Activated CD8-positive, alpha-beta memory T cell treated with anti-CD3 and anti-CD28 coated beads for 36 hours (primary cell): Measurements from ENCODE around the gene AP1S3. TPM values are rescaled to one million over a fixed set of nuclear protein-coding genes. Genes with fewer than 3 reads are reported as not detected.
"Not testable (repeated sequence)": the region's sequence is repeated elsewhere in the genome, so short reads cannot be mapped to it uniquely, and the experiment has no call there.

Source experiments
- CTCF ChIA-PET: fragments of 350-600 bp; sonication (Branson Sonifier 250); formaldehyde crosslinking; loops from one replicate; lab custom pipeline; 2021; ENCODE audit warnings: antibody characterized with exemption; lab: Charles Lee
- POLR2A ChIA-PET: fragments of 350-600 bp; sonication (Branson Sonifier 250); formaldehyde crosslinking; loops from one replicate; lab custom pipeline; 2021; ENCODE audit warnings: antibody characterized with exemption; lab: Charles Lee
- total RNA-seq, 2 experiments: library from RNA; stranded (reverse); gene quantifications; one replicate each; pipeline ENCODE4 v1.2.3, GENCODE V29; 2021

AP1S3 gene
- 10 to 100 TPM; 15.5 to 16.0 TPM for total RNA-seq

DNA sequence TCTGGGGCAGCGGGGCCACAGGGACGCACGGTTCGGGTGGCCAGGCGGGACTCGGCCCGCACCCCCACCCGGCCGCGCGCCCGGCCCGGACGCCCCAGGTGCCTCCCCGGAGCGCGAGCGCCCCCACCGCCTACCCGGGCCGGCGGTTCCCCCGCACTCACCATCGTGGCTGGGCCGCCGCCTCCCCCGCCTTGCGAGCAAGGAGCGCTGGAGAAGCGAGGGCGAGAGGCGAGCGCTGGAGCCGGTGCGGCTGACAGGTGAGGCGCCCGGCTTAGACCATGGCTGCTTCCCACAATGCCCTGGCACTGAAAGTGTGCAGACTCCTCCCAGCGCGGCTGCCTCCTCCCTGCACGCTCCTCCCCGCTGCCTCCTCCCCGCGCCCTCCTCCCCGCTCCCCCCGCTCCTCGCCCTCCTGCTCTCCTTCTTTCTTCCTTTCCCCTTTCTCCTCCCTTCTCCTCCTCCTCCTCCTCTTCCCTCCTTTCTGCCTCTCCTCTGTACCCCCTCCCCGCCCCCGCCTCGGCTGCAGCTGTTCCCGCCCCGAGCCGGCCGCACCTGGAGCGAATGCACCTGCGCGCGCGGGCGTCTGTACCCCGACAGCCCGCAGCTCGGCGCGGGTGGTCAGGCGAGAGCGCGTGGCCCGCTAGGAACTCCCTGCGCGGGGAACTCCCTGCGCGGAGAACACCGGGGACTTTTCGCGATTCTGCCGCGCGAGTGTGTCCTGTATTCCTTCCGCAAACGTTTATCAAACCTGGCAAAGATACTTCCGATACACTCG is at the start of gene AP1S3:
TSS of gene AP1S3 (minus strand) at position 296 of the 775 bp plus-strand sequence. CDS start at position 164, 132 bp downstream.
- ChIA-PET CTCF (interaction anchor here (0.7 to 0.9 kb wide), 2 partner anchors 16 to 105 kb away, joined by 3 to 5 read pairs; no protein-coding TSS in a partner anchor), POLR2A (no interaction called here)

DNA sequence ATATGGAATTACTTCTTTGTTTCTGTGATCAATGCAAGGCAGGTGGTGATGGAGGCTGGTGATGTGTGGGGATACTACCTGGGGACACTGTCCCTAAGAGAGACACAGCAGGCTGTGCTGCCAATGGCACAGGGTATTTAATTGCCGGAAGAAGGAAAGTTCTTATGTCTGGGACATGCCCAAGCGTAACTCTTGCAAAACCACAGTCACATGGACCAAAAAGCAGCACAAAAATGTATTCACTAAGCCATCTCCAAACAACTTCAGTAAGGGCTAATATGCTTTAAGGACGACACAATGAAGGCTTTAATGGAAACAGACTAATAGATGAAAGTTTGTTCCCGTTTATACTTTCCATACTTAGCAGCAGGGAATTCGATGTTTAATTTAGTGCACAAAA is 49.7 kb upstream of the AP1S3 start:
- CTCF ChIA-PET, result no interaction called here
- POLR2A ChIA-PET, result no interaction called here

DNA sequence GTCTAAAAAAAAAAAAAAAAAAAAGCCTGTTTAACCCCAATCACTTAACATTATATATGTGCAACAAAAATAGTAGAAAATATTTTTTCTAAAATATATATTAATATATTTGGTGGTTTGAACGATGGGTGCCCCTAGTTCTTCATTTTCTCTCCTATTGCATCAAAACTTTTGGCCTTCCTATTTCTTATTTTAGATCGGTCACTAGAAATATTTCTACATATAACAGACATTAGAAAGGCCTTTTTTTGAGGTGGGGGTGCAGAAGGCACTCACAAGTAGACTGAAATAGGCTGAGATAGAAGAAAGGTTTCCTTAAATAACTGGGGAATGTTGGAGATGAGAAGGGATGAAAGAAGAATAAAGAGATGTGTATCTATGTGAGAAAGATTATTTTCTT is 49.3 kb upstream of the AP1S3 start:
- ChIA-PET CTCF (no interaction called here), POLR2A (interaction anchor here (0.7 kb wide), 1 partner anchor 53 kb away, joined by 5 read pairs; no protein-coding TSS in a partner anchor)

DNA sequence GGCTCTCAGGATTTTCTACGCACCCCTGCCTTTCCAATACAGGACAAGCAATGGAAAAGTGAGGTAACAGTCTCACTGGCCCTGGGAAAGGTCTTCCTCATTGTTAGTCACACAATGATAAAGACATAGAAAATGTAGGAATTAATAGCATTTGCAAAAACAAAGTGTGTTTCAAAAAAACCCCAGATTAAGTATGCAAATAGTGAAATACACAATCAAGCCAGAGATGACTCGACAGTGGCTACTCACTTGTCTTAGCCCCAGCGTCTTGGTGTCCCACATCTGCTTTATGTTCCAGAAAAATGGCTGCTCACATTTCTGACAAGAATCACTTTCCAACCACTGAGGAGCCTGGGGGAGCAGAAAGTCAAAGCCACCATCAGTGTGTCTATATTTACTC is 47.0 kb upstream of the AP1S3 start:
- ChIA-PET CTCF (no interaction called here), POLR2A (no interaction called here)

DNA sequence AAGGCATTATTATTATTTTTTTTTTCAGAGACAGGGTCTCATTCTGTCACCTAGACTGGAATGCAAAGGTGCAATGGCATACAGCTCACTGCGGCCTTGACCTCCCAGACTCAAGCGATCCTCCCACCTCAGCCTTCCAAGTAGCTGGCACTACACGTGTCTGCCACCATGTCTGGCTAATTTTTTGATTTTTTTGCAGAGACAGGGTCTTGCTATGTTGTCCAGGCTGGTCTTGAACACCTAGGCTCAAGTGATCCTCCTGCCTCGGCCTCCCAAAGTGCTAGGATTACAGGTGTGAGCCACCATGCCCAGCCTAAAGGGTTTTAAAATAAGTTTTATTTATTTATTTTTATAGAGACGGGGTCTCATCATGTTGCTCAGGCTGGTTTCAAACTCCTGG is 45.3 kb upstream of the AP1S3 start:
- ChIA-PET POLR2A (no interaction called here), CTCF (no interaction called here)

DNA sequence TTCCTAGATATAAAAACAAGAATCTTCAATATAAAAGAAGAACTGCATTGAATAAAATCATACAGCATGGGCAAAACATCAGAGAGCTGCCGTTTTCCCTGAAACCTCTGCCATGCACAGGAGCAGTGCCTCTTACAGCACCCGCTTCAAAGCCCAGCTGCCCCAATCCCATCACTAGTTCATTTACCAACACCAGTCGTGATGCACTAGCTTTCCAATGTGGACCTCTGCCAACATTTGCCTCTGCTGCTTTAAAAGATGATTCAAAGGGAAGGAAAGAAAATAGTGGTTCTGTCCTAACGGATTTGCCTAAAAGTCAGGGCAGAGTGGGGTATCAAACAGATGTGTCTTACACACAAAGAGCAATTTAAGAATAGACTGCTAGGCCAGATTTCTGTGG is 43.4 kb upstream of the AP1S3 start:
- ChIA-PET POLR2A (no interaction called here), CTCF (interaction anchor here (0.6 kb wide), 1 partner anchor 77 kb away, joined by 3 read pairs; no protein-coding TSS in a partner anchor)

DNA sequence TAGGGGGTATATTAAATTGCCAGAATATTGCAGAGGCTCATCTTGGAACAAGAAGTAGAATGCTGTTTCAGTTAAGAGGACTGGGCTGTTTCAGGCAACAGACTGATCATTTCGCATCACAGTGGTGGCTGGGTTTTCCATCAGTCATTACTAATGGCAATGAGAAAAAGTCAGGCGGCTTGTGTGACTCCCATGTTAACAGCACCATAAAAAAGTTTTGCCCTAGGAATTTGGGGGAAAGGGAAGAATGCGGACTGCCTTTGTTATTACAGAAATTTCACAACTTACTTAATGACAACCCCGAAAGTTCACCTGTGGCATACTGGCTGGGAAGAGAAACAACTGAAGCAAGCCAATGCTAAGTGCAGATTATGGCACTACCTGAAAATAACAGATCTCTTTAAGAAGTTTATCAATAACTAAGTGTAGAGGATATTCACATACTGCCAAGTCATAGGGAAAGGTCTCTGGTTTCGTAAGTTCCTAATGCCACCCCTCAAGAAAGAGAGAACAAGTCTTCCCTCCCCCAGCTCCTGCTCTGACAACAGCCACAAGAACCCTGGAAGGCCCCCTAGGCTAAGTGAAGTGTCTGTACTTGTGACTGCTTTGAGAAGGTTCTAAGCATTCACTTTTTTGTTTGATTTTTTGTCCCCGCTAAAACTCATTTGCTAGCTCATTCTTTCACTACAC is 40.5 kb upstream of the AP1S3 start:
- ChIA-PET POLR2A (no interaction called here), CTCF (no interaction called here)

DNA sequence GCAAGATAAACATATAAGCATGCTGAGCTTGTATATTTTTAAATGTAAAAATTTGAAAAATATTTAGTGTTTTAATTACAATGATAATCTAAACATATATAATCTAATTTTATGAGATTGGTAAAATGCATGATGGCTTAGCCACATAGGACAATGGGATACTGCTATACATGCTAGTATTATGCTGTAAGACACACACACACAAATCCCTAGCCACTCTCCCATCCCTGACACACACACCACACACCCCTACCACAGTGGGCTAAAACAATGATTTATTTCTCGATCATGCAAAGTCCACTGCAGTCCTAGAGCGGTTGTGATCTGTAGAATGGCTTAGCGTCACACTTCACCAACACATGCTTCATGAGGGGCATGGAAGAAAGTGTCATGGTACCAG is 36.3 kb upstream of the AP1S3 start:
- ChIA-PET POLR2A (no interaction called here), CTCF (no interaction called here)

DNA sequence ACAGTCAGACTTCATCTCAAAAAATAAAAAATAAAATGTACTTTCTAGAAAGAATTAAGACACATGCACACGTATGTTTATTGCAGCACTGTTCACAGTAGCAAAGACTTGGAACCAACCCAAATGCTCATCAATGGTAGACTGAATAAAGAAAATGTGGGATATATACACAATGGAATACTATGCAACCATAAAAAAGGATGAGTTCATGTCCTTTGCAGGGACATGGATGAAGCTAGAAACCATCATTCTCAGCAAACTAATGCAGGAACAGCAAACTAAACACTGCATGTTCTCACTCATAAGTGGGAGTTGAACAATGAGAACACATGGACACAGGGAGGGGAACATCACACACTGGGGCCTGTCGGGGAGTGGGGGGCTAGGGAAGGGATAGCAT is 35.4 kb upstream of the AP1S3 start:
- POLR2A ChIA-PET, CTCF ChIA-PET: not testable (repeated sequence)

DNA sequence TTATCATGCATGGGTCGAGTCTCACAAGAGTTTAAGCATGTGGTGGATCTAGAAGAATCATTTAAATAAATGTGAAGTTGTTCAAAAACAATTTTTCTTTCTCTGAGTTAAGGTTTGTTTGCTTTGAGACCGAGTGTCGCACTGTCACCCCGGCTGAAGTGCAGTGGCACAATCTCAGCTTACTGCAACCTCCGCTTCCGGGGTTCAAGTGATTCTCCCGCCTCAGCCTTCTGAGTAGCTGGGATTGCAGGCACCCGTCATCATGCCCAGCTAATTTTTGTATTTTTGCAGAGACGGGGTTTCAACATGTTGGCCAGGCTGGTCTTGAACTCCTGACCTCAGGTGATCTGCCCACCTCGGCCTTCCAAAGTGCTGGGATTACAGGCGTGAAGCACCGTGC is 34.3 kb upstream of the AP1S3 start:
- POLR2A ChIA-PET, CTCF ChIA-PET: not testable (repeated sequence)

DNA sequence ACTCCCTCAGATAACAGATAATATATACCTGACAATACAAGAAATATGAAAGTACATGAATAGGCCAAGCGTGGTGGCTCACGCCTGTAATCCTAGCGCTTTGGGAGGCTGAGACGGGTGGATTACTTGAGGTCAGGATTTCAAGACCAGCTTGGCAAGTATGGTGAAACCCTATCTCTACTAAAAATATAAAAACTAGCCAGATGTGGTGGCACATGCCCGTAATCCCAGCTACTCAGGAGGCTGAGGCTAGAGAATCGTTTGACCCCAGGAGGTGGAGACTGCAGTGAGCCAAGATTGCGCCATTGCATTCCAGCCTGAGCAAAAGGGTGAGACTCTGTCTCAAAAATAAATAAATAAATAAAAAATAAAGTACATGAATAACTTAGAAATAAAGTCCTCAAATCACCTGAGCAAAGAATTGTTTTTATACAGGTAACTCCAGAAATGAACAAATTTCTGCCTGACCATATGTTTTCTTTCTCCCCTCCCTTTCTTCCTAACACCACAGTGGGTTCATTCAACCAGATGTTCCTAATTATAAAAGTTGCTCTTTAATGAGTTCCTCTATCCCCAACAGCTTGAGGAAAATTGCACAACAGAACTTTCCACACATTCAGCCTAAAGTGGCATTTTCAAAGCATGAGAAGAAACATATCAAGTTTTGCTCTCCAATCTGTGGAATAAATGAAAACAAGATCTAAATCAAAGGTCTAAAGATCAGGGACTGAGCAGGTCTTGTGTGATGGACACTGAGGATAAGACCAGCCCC is 33.6 kb upstream of the AP1S3 start:
- CTCF ChIA-PET, result no interaction called here
- POLR2A ChIA-PET, result no interaction called here

DNA sequence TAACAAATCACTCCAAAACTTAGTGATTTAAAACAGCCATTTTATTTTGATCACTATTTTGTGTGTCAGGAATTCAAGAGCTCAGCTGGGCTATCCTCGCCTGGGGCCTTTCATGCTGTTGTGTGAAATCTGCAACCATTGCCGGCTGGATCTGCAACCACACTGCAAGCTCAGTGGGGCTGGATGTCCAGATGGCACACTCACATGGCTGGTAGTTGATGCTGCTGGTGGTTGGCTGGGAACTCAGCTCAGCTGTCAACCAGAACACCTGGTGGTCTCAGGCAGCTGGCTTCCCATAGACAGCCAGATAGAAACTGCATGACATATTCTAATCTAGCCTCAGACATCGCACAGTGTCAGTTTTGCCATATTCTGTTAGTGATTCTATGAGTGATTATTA is 30.6 kb upstream of the AP1S3 start:
- ChIA-PET POLR2A (no interaction called here), CTCF (no interaction called here)

DNA sequence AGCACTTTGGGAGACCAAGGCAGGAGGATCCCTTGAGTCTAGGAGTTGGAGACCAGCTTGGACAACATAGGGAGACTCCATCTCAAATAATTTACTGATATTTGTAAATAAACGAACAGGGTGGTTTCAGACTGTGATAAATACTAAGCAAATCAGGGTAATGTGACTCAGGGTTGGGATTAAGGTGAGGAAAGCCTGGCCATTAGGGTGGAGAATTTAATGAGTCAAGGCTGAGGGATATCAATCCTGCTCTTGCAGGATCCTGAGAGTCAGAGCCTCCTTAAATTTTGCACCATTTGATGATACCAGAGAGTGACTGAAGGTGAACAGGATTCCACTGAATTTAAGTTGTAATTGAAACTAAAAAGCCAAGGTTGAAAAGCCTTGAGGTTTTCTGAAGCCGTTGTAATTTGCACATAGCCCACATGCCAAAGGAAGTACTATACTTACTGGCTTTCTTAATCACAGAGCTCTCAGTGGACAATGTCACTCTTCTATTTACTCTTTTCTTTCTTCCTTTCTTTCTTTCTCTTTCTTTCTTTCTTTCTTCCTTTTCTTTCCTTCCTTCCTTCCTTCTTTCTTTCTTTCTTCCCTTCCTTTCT is 28.6 kb upstream of the AP1S3 start:
- ChIA-PET POLR2A (interaction anchor here (0.7 kb wide), 1 partner anchor 76 kb away, joined by 4 read pairs; no protein-coding TSS in a partner anchor), CTCF (no interaction called here)

DNA sequence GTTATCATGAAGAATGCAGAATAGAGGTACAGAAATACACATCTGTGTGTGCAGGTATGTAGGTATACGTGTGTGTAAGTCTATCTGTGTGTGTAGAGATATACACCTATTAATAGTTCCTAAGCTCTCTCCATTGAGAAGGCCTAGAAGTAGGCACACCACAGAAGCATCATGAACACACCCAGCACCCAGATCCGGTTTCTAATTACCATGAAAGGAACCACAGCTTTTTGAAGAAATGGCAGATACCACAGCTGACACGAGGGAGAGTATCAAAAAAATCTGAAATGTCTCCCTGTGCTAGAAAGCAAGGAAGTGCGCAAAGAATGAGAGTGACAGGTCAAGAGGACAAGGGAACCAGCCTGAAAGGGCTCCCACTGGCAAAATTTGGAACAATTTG is 27.7 kb upstream of the AP1S3 start:
- ChIA-PET POLR2A (no interaction called here), CTCF (interaction anchor here (0.6 kb wide), 1 partner anchor 51 kb away, joined by 4 read pairs; no protein-coding TSS in a partner anchor)

DNA sequence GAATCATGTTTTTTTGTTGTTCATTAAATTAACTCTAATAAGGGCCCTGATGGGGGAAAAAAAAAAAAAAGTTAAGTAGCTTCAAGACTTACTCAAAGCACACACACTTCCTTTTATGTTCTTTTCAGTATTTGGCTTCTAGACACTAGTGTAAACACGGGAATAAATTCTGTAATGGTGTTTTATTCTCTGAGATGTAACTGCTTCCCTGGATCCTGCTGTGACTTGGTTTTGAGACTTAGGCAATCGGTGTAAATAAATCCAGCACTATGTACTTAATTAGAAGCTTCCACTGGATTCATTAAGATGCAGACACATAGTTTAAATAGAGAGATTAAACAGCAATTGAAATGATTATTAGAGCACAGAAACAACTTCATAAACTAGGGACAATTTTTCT is 26.1 kb upstream of the AP1S3 start:
- ChIA-PET POLR2A (no interaction called here), CTCF (no interaction called here)

DNA sequence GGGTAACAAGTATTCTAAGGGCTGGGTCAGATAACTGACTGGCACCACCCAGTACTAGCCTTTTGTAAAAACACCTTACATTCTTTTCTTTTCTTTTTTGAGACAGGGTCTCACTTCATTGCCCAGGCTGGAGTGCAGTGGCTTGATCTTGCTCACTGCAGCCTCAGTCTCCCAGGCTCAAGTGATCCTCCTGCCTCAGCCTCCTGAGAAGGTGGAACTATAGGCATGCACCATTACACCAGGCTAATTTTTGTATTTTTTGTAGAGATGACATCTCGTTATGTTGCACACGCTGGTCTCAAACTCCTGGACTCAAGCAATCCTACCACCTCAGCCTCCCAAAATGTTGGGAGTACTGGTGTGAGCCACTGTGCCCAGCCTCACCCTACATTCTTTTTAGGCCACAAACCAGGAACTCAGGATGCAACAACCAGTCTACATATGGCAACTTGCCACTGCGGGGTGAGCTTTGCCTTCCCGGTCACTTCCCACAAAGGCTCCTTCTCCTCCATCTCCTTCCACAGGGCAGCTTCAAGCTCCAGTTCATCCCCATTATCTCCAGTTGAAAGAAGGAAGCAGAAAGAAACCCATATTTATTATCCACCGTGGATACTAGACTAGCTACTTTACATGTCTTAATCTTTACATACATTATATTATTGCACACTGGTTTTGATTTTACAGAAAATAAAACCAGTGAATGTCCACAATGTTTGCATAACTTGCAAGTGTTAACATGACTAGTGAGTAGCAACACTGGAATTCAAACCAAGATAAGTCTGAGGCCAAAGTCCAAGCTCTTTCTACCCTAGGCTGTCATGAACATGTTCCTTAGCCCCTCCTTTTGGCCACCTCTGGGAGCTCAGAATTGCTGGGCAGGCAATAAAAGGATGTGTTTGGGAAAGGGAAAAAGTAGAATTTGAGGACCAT is 23.7 kb upstream of the AP1S3 start:
- ChIA-PET CTCF (no interaction called here), POLR2A (no interaction called here)

DNA sequence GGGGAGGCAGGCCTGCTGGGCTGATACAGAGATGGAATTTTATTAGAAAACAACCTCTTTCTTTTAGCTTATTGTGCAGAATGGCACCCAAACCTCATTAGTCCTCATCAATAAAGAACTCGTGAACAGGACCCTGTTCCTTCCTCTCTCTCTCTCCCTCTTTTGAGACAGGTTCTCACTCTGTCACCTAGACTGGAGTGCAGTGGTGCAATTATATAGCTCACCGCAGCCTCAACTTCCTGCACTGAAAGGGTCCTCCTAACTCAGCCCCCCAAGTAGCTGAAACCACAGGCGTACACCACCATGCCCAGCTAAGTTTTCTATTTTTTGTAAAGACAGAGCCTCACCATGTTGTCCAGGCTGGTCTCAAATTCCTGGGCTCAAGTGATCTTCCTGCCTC is 21.7 kb upstream of the AP1S3 start:
- ChIA-PET POLR2A (no interaction called here), CTCF (interaction anchor here (0.5 kb wide), 1 partner anchor 15 kb away, joined by 3 read pairs; no protein-coding TSS in a partner anchor)

DNA sequence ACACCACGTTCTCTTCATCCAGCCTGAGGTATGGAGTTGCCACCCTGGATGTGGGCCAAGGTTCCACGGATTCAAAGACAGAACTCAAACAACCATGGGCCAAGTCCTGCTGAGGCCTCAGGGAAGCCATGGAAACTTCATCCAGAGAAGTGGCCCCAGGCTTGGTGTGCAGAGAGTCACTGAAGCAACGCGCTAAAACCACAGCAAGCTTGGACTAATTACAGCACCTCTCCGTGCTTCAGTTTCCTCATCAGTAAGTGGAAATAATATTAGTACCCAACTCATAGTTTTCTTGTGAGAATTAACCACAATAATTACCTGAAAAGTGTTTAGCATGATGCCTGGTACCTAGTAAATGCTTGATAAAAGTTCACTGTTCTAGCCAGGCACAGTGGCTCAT is 19.2 kb upstream of the AP1S3 start:
- ChIA-PET CTCF (no interaction called here), POLR2A (no interaction called here)

DNA sequence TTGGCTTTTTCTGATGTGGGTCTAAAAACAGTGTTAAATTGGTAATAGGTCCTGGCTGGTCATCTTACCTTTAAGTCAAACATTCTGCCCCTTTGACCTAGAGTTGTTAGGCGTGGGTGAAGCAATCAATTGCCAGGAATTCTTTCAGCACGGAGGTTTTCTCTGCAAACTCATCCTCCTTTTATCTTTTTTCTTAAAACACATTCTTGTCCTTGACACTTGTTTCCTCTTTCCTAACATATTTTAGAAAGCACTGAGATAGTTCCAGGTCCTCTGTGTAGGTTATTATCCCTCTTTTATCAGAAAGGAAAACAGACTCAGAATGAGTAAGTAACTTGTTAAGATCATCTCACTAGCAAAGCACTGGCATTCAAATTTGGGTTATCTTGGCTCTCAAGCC is 18.6 kb upstream of the AP1S3 start:
- ChIA-PET CTCF (no interaction called here), POLR2A (no interaction called here)
